NCI-H1105 treated with DMSO at 0.1 percent for 48 hours (cell line): ENCODE data around the gene AQP2.

Source experiments
- DNase-seq: peaks from one replicate; lab custom pipeline; 2025; lab: John Stamatoyannopoulos, UW

The AQP2 gene

DNA sequence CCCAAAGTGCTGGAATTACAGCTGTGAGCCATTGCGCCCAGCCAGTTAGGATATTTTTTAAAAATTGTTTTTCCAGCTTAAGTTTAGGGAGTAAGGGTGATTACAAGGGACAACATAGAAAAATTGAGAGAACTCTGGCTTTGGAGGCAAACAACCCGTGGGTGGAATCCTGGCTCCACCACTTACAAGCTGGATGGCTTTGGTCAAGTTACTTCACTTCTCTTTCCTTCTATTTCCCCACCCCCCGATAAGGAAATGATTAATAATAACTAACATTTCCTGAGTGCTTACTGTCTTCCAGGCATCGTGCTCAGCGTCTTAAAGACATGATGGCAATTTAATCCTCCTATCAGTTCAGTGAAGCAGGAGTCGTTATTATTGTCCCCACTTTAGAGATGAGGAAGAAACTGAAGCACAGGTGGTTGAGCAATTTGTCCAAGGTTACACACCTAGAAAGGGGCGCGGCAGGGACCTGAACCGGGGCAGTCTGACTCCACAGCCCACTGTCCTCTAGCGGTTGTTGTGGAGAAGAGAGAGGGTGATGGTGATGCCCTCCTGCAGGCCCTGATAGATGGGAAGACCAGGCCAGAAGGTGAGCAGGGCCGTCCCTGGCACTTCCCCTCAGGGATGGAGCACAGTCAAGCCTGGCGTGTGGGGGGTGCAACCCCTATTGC lies 30.2 kb upstream of the AQP2 start:
- no peak for DNase-seq

DNA sequence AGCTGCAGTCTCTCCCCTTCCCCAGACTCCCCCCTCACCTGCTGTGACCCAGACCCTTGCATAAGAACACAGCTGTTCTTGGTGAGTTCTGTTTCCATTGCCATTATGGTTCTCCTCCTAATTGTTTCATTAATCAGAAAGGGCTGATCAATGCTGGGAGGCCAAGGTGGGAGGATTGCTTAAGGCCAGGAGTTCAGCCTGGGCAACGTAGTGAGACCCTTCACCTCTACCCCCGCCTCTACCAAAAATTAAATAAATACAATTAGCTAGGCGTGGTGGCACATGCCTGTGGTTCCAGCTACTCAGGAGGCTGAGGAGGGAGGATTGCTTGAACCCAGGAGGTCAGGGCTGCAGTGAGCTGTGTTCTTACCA lies 29.6 kb upstream of the AQP2 start:
- DNase-seq: no peak

GRCh38 chr12:49921299-49921698 lies 29.2 kb upstream of the AQP2 start:
- no peak for DNase-seq

- no peak for DNase-seq
These were observed 28.6 kb upstream of the AQP2 start for GRCh38 chr12:49921936-49922335.

DNA sequence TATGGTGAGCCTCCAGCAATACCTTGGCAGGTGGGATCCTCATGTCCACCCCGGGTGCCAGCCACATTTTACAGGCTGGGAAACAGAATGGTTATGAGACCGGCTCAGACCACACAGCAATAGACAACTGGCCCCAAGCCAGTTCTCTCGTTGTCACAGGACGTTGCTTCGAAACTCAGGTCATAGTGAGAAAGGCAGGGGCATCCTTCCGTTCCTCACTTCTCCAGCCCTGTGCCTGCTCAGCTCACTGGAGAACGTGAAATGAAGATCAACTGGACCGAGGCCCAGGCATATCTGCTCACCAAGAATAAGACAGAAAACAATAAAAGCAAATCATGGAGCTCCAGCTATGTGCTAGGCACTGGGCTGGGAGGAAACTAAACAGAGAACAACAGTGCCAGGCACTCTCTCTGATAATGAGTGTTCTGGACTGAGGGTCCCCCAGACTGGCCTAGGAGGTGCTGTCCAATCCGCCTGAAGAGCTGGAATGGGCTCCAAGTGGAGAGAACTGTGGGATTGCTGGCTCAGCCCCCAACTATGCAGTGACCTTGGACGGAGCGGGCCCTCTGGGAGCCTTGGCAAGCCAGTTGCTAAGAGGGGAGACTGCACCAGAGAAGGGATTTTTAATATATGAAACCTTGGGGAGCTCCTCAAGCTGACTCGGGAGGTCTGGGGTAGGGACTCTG lies 28.0 kb upstream of the AQP2 start:
- DNase-seq: no peak

GRCh38 chr12:49923035-49923644 lies 27.4 kb upstream of the AQP2 start:
- DNase-seq: no peak

- DNase-seq: no peak
These were observed 26.5 kb upstream of the AQP2 start for GRCh38 chr12:49923880-49924556.

- no peak for DNase-seq
These were observed 25.8 kb upstream of the AQP2 start for GRCh38 chr12:49924628-49925246.

DNA sequence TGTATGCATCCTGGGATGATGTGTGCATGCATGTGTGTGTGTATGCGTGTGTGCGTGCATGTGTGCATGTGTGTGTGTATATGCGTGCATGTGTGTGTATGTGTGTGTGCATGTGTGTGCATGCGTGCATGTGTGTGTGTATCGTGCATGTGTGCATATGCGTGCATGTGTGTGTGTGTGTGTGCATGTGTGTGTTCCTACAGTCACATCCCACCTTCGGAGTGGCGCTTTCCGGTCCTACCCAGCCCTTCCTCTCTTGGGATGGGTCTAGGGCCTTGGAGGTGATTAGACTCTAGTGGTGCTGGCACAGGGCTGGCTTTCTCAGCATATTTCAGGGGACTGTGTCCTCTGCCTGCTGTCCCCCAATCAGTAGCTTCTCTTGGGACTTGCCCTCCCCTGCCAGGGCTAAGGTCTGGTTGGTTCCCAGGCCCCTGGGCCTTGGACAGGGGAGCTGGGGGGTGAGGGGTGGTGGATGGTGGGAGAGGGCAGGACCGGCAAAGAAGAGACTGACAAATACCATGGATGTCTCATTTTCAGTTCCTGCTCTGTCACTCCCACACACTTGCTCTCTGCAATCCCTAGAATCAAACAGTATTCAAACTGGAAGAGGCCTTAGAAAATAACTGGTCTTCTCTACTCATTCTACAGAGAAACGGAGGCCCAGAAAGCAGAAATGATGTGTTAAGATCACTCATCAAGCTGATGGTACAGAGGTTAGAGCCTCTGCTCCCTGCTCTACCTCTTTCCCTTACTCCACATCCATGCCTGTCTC lies 24.9 kb upstream of the AQP2 start:
- no peak for DNase-seq

GRCh38 chr12:49928471-49928870 lies 22.1 kb upstream of the AQP2 start:
- no peak for DNase-seq

DNA sequence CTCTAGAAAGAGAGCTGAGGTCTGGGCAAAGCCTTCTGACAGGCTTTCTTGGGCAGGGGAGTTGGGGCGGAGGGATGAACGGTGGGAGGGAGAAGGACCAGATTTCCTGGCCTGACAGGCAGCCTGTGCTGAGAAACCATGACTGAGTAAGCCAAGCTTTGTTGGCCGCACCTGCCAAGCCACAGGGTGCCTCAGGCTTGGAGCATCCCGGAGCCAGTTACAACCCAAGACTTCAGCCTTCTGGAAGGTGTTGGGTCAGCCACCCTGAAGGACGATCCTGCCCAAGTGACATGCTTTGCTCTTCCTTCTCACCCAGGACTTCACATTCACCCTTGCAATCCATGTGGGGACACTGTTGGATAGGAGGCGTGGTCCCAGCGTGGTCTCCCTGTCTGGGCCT lies 21.0 kb upstream of the AQP2 start:
- no peak for DNase-seq

DNA sequence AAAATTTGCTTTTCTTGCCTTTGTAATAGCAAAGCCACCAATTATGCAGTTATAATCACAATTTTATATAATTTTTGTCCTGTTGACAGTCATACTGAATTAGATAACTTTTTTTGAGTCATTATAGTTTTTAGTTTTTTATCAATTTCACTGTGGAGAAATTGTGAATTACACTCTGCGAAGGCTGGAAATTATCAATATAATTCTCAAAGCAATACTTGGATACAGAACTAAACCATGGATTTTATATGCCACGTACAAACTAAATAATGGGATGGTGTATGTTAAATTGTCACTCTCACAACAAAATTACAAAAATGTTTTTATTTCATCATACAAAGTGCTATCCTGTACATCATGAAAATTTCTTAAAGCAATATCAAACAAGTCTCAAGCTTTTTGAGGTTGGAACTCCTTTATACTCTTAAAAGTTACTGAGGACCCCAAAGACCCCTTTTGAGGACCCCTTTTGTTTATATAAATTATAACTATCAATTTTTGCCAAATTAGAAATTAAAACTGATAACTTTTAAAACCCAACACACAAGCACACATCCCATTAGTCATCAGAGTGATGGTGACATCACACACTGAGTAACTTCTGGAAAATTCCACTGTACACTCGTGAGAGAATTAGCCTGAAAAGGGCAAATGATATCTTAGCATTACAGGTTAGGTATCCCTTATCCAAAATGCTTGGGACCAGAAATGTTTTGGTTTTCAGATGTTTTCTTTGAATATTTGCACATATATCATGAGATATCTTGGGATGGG lies 19.8 kb upstream of the AQP2 start:
- no peak for DNase-seq

GRCh38 chr12:49932023-49932422 lies 18.5 kb upstream of the AQP2 start:
- no peak for DNase-seq

DNA sequence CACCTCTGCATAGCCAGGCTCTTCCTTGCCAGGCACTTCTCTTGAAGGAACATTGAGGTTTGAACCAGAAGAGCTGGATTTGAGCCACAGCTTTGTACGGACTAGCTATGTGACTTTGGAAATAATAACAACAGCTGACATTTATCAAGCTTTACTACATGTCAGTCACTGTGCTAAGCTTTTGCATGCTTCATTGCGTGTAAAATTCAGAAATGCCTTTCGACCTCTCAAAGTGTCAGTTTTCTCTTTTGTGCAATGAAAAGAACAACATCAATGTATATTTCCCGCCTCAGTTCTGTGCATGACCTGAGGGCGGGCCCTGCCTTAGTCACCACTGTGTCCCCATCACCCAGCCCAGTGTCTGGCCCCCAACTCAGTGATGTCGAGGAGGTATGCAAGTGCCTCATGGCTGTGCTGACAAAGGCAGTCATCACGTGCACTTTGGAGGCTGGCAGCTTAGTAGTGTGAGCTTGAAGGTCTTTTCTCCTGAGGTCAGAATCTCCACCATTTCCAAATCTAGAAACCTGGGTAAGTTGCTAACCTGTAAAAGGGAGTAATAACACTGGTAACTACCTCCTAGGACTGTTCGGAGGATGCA lies 17.9 kb upstream of the AQP2 start:
- DNase-seq: no peak

DNA sequence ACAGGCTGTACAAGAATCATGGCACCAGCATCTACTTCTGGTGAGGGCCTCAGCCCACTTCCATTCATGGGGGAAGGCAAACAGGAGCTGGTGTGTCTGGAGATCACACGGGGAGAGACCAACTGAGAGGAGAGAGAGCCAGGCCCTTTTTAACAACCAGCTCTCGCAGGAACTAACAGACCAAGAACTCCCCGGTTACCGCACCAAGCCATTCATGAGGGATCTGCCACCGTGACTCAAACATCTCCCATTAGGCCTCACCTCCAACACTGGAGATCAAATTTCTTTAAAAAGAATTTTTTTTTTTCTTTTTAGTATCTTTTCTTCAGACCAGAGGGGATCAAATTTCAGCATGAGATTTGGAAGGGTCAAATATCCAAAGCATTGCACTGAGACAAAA lies 16.7 kb upstream of the AQP2 start:
- no peak for DNase-seq

DNA sequence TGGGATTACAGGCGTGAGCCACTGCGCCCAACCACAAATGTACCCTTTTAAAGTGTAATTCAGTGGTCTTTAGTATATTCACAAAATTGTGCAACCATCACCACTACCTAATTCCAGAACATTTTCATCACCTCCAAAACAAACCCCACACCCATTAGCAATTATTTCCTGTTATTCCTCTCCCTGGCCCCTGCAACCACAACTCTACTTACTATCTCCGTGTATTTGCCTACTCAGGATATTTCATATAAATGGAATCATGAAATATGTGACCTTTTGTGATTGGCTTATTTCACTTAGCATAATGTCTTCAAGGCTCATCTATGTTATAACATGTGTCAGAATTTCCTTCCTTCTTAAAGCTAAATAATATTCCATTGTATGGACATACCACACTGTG lies 16.0 kb upstream of the AQP2 start:
- no peak for DNase-seq

GRCh38 chr12:49936925-49937324 lies 13.6 kb upstream of the AQP2 start:
- DNase-seq: no peak

- DNase-seq: no peak
These were observed 12.8 kb upstream of the AQP2 start for GRCh38 chr12:49937639-49938300.

DNA sequence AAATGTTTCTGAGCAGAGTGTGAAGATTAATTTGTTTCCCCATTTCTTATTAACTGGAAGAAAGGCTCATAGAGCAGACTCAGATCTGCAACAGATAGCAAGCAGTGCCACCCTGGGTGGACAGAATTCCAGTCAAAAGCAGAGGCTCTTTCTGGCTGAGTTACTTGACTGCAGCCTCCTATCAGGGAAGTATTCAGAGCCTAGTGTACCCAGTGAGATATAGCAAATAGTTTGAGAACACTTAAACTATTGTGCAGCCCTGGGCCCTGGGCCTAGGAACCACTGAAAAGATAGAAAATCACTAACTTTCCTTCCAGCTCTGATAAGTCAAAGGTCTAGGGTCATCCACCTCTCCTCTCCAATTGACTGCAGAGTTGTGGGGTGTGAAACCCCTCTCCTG lies 11.2 kb upstream of the AQP2 start:
- DNase-seq: no peak

DNA sequence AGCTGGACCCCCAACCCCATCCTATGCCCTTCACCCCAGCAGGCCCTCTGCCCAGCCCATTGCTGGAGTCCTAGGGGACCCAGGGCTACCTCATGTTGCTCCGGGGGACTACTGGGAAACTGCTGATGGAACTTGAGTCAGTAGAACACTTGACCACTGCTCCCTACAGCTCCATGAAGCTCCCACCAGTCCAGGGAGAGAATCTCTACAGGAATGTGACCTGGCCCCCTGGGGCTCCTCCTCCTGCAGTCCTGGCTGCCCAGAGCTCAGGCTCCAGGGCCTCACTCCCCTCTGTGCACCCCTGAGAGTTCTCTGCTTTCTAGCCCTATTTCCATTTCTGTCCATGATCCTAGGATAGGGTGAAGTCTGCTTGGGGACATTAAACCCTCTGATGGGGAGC lies 10.8 kb upstream of the AQP2 start:
- no peak for DNase-seq
